HG03025 (cell line): ENCODE data around the gene NID1.
"Not testable (repeated sequence)": the region's sequence is repeated elsewhere in the genome, so short reads cannot be mapped to it uniquely, and the experiment has no call there.

Experiments
- ATAC-seq: cut with Tn5 transposase; IDR thresholded peaks from one replicate; pipeline ENCODE4 v1.9.1; 2021; ENCODE audit warnings: mild to moderate bottlenecking, moderate library complexity; ENCODE audit not compliant: unreplicated experiment, low FRiP score

Gene NID1

DNA sequence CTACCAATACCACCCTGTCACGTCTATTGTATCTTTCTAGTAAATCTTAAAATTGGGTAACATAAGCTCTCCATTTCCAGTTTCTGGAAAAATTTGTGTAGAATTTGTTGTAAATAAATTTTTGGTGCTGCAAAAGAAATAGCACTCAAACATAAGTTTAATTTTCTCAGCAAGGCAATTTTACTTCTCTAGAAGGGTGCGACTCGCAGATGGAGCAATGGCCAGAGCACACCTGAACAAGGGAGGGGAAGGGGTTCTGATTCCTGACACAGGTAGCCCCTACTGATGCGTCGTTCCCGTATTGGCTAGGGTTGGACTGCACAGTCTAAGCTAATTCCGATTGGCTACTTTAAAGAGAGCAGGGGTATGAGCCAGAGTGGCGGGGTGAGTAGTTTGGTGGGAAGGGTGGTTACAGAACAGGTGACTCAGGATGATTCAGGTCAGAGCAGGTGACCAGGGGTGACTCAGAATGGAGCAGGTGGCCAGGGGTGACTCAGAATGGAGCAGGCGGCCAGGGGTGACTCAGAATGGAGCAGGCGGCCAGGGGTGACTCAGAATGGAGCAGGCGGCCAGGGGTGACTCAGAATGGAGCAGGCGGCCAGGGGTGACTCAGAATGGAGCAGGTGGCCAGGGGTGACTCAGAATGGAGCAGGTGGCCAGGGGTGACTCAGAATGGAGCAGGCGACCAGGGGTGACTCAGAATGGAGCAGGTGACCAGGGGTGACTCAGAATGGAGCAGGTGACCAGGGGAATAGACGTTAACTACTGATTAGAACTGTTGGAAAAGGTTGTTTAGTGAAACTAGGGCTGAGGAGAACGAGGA lies 32.0 kb upstream of the NID1 start:
- ATAC-seq: not testable (repeated sequence)

DNA sequence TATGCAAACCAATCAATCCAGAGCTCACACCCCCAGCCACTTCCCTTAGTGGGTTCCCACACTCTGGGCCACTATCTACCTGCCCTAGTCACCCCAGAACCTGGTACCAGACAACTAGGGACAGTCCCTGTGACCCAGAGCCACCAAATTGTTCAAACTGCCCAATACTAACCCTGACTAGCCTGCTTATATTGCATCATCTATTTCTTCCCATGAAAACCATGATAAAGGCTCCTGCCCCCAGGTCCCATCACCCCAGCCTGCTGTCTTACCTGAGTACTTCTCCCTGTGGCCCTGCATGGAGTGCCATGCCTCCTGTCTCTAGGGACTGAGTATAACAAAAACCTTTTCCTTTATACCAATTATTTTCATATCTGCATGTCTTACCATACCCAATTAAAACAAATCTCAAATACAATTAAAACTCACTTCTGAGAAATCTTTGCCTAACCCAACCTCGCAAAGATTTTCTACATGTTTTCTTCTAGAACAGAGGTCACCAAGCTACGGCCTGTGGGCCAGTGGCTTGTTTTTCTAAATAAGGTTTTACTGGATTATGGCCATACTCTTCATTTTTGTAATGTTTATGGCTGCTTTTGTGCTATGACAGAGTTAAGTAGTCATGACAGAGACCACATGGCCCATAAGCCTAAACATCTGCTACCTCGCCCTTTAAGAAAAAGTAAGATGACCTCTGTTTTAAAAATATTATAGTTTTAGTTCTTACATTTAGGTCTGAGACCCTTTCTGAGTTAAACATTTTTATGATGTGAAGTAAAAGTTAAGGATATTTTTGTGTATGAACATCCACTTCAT lies 31.0 kb upstream of the NID1 start:
- no peak for ATAC-seq

DNA sequence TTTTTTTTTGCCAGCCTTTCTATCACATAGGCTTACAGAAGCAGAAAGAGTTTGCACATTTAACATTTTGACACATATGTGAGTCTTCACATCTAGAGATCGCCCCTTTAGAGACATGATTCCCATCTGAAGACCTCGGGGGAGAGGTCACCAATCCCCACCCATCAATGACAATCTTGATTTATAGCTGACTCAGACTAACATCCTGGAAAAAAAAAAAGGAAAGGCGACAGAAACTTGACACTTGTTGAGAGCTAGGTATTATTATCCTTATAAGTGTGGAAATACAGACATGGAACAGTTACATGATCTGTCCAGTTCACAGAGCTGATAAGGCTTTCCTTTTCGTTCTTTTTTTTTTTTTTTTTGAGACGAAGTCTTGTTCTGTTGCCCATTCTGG lies 28.0 kb upstream of the NID1 start:
- no peak for ATAC-seq

DNA sequence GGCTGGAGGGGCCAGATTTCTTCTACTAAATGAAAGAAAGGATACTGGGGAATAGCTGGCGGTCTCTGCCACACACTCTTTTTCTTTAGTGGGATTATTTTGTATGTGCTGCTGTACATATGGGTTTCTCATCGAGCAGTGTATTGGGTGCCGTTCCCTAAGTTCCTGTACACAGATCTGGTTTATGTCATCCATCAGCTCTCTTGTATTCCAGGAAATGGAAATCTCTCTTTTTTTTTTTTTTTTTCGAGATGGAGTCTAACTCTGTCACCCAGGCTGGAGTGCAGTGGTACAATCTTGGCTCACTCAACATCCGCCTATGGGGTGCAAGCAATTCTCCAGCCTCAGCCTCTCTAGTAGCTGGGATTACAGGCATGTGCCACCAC lies 27.0 kb upstream of the NID1 start:
- no peak for ATAC-seq

GRCh38 chr1:236090741-236091147 lies 25.9 kb upstream of the NID1 start:
- ATAC-seq: no peak

GRCh38 chr1:236089046-236089773 lies 24.3 kb upstream of the NID1 start:
- ATAC-seq: no peak

DNA sequence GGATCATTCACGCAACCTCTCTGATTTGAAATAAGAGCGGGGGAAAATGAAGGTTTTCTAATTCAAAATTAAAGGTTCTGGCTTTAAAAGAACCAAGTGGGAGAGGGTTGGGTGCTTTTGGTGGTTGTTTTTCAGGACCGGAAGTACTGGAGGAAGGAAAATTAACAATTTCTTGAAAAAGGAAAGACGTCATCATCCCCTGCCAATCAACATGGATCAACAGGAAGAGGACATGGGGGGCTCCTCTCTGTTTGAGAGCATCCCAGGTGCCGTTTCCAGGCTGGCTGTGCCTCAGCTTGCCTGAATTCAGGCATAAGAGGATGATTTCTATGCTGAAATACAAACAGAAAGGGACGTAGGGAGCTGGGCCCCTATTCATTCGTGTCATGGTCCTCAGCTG lies 21.6 kb upstream of the NID1 start:
- no peak for ATAC-seq

- no peak for ATAC-seq
Observed at GRCh38 chr1:236085545-236086159, 20.8 kb upstream of the NID1 start.

DNA sequence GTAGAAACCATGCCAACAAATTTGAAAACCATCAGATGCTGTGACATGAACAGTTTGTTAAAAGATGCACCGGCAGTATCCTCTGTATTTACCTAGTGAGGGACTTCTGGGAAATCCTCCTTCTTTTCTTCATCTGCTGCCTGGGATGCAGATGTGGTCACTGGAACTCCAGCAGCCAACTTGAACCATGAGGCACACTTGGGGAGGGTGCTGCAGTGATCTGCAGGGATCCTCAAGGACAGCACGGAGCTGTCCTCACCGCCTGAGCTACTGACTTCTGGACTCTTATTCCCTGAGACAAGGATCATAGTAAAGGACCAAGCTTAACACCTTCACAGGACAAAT lies 19.5 kb upstream of the NID1 start:
- ATAC-seq: no peak

DNA sequence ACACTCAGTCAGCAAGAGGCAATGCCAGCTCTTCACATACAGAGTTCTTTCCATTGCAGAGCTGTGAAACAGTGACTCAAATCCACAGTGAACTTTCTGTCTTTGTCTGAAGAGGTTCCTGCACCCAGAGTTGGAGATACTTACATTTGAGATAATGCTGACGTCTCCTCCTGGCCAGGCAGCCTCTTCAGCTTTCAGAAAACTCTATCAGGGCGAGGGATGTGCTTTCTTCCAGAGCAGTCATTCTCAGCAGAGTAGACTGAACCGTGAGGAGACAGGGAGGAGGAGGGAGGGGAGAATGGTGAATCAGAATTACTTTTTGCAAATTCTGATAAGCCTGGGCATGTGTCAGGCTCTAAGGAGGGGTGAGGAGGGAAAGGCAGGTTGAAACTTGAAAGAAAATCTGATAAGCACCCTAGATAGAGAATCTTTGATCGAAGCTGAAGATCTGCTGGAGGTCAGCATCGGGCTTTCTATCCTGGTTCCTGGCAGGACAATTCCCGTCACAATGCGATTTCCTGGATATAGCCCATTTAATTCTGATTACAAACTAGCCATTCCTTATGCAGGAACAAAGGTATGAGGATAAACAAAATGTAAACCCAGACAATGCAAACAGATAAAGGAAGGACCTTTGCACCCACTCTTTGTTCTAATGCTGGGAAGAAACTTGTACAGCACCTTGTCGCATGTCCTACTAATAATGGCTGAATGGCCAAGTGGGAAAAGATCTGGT lies 18.9 kb upstream of the NID1 start:
- no peak for ATAC-seq

GRCh38 chr1:236082526-236082925 lies 17.6 kb upstream of the NID1 start:
- ATAC-seq: no peak

- no peak for ATAC-seq
Observed at GRCh38 chr1:236081546-236082227, 16.8 kb upstream of the NID1 start.

- no peak for ATAC-seq
Observed at GRCh38 chr1:236079703-236080102, 14.8 kb upstream of the NID1 start.

DNA sequence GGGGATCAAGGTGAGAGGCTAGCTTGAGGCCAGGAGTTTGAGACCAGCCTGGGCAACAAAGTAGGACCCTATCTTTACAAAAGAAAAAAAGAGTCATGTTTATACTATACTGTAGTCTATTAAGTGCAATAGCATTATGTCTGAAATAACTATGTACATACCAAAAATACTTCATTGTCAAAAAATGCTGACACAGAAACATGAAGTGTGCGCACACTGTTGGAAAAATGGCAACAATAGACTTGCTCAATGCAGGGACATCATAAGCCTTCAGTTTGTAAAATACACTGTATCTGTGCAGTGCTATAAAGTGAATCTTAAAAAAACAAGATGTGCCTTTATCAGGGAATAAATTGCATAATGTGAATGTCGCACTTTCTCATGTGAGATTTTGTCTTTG lies 14.1 kb upstream of the NID1 start:
- no peak for ATAC-seq

DNA sequence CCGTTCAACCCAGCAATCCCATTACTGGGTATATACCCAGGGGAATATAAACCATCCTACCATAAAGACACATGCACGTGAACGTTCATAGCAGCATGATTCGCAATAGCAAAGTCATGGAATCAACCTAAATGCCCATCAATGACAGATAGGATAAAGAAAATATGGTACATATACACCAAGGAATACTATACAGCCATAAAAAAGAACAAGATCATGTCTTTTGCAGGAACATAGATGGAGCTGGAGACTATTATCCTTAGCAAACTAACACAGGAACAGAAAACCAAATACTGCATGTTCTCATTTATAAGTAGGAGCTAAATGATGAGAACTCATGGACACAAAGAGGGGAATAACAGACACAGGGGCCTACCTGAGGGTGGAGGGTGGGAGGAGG lies 13.2 kb upstream of the NID1 start:
- not testable (repeated sequence) for ATAC-seq

DNA sequence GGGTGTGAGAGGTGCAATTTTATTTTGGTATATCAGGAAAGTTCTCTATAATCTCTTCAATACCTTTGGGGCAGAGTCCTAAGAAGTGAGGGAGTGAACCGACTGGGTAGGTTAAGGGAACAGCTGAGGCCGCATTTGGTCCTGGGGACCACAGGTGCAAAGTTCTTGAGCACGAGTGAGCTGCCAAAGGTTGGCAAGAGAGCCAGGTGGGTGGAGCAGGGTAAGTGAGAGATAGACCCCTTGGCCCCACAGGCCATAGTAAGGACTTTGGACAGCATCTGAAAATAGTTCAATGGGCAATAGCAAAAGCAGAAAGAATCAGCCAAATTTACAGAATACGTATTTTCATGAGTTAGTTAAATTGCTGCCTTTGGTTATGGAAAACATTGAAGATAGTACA lies 11.0 kb upstream of the NID1 start:
- ATAC-seq: no peak

DNA sequence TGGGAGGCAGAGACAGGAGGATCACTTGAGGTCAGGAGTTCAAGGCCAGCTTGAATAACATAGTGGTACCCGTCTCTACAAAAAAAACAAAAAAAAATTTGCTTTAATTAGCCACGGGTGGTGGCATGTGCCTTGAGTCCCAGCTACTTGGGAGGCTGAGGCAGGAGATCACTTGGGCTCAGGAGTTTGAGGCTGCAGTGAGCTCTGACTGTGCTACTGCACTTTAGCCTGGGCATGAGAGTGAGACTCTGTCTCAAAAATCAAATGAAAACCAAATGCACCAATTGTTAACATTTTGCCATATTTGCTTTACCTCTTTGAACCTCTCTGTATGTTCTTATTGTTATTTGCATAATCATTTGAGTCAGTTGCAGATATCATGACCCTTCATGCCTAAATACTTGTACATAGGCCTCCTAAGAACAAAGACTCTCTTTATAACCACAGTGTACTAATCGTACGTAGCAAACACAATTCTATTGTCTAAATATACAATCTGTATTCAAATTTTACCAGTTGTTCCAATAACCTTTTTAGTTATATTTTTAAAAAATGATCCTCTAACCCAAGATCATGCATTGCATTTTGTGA lies 8.5 kb upstream of the NID1 start:
- no peak for ATAC-seq

DNA sequence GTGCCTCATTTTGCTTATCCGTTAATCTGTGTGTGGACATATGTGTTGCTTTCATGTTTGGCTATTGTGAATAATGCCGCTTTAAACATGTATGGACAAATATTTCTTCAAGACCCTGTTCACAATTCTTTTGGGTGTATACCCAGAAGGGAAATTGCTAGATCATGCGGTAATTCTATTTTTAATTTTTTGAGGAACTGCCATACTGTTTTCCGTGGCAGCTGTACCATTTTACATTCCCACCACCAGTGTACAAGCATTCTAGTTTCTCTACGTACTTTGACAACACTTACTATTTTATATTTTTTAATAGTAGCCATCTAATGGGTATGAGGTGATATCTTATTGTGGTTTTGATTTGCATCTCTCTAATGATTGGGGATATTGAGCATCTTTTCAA lies 7.1 kb upstream of the NID1 start:
- no peak for ATAC-seq

- ATAC-seq: no peak
Observed at GRCh38 chr1:236070753-236071152, 5.9 kb upstream of the NID1 start.
